H1 (cell line): ENCODE data around the gene OR4D6. TPM values are rescaled to one million over a fixed set of nuclear protein-coding genes. Genes with fewer than 3 reads are reported as not detected.

Source experiments
- CTCF ChIA-PET: fragments of 300-600 bp; sonication (Branson Sonifier 250); formaldehyde crosslinking; loops from one replicate; lab custom pipeline; 2021; ENCODE audit not compliant: partially characterized antibody; lab: Charles Lee
- POLR2A ChIA-PET: fragments of 300-600 bp; sonication (Branson Sonifier 250); formaldehyde crosslinking; loops from one replicate; lab custom pipeline; 2021; ENCODE audit warnings: inconsistent platforms; ENCODE audit not compliant: partially characterized antibody; lab: Charles Lee
- DNase-seq, 2 experiments: peaks; one replicate each; pipeline versions ENCODE4 v3.0.0 to v3.0.0-alpha.2; 2010 to 2022; ENCODE audit warnings: low spot score in 2 of 2, low read depth in 1 of 2, mixed read lengths in 1 of 2
- FAIRE-seq: peaks from 2 replicates; lab custom pipeline; 2011; peaks lifted over from hg19 to GRCh38; lab: Jason Lieb, UNC
- H2AFZ ChIP-seq: 2 replicates; pipeline ENCODE4 v1.8.1; 2012; ENCODE audit warnings: low read length, inconsistent platforms
- H2AK5ac ChIP-seq: 2 replicates; pipeline ENCODE4 v1.6.1; 2013; ENCODE audit warnings: low read depth, low read length
- H2BK120ac ChIP-seq: replicated peaks from 2 replicates; pipeline ENCODE3; 2013; ENCODE audit warnings: low read depth, low read length, inconsistent platforms
- H2BK12ac ChIP-seq: 2 replicates; pipeline ENCODE4 v1.6.1; 2013; ENCODE audit warnings: low read depth, low read length
- H2BK15ac ChIP-seq: 2 replicates; pipeline ENCODE4 v1.6.1; 2013; ENCODE audit warnings: low read length
- H2BK20ac ChIP-seq: 2 replicates; pipeline ENCODE4 v1.6.1; 2013; ENCODE audit warnings: low read length
- H2BK5ac ChIP-seq: 2 replicates; pipeline ENCODE4 v1.6.1; 2013; ENCODE audit warnings: low read depth, low read length
- H3K14ac ChIP-seq: 2 replicates; pipeline ENCODE4 v1.6.1; 2013; ENCODE audit warnings: inconsistent platforms; ENCODE audit not compliant: insufficient read length
- H3K18ac ChIP-seq: 2 replicates; pipeline ENCODE4 v1.6.1; 2013; ENCODE audit warnings: low read length; ENCODE audit errors: extremely low read depth
- H3K23ac ChIP-seq: 2 replicates; pipeline ENCODE4 v1.6.1; 2013; ENCODE audit warnings: inconsistent platforms; ENCODE audit not compliant: insufficient read length
- H3K23me2 ChIP-seq: 2 replicates; pipeline ENCODE4 v1.6.1; 2013; ENCODE audit warnings: low read depth, low read length
- H3K27ac ChIP-seq: 2 replicates; pipeline ENCODE4 v1.6.1; 2011; ENCODE audit warnings: low read depth, low read length, inconsistent platforms
- H3K27me3 ChIP-seq, 4 experiments: replicated peaks in 1 of 4; 1 replicate in 1 of 4; 2 replicates in 3 of 4; pipeline versions ENCODE4 v1.6.1 to v1.8.1; 2011 to 2013; ENCODE audit warnings: low read length in 3 of 4, mild to moderate bottlenecking in 3 of 4, inconsistent platforms in 2 of 4, mixed read lengths in 2 of 4, moderate library complexity in 1 of 4; ENCODE audit not compliant: control insufficient read depth in 3 of 4, insufficient read depth in 3 of 4; ENCODE audit errors: extremely low read depth in 1 of 4
- H3K36me3 ChIP-seq, 4 experiments: 2 replicates each; pipeline versions ENCODE4 v1.6.1 to v1.8.1; 2011 to 2013; ENCODE audit warnings: mild to moderate bottlenecking in 4 of 4, low read length in 3 of 4, moderate library complexity in 2 of 4, control low read depth in 1 of 4, inconsistent platforms in 1 of 4; ENCODE audit not compliant: insufficient read depth in 4 of 4, control insufficient read depth in 2 of 4
- H3K4ac ChIP-seq: replicated peaks from 2 replicates; pipeline ENCODE3; 2013; ENCODE audit warnings: low read length, low read depth, mixed read lengths, inconsistent platforms; ENCODE audit not compliant: insufficient read length
- H3K4me1 ChIP-seq, 4 experiments: replicated peaks in 1 of 4; 1 replicate in 1 of 4; 2 replicates in 3 of 4; pipeline versions ENCODE4 v1.6.1 to v1.8.1; 2011 to 2013; ENCODE audit warnings: low read length in 3 of 4, inconsistent platforms in 2 of 4, mixed read lengths in 1 of 4; ENCODE audit not compliant: insufficient read depth in 4 of 4, control insufficient read depth in 3 of 4
- H3K4me2 ChIP-seq, 2 experiments: 2 replicates each; pipeline versions ENCODE4 v1.6.1 to v1.8.1; 2011 to 2013; ENCODE audit warnings: low read depth in 2 of 2, low read length in 2 of 2, control low read depth in 1 of 2, inconsistent platforms in 1 of 2, mild to moderate bottlenecking in 1 of 2; ENCODE audit not compliant: insufficient read depth in 1 of 2
- H3K4me3 ChIP-seq, 4 experiments: fragments of 200-600, 300-600 bp in 1 of 4; sonication (generic), shearing (Covaris generic), sonication (Bioruptor Twin) in 1 of 4; 2 replicates each; pipeline versions ENCODE4 v1.5.1 to v1.8.1; 2011 to 2016; ENCODE audit warnings: low read length in 4 of 4, low read depth in 3 of 4, control low read depth in 2 of 4, inconsistent platforms in 2 of 4, mild to moderate bottlenecking in 2 of 4, mixed read lengths in 1 of 4, moderate library complexity in 1 of 4; ENCODE audit not compliant: insufficient read depth in 2 of 4; ENCODE audit errors: extremely low read depth in 1 of 4
- H3K56ac ChIP-seq: replicated peaks from 2 replicates; pipeline ENCODE3; 2013; ENCODE audit warnings: low read depth, mild to moderate bottlenecking, mixed read lengths, low read length, inconsistent platforms; ENCODE audit not compliant: insufficient read length
- H3K79me1 ChIP-seq: 2 replicates; pipeline ENCODE4 v1.6.1; 2013; ENCODE audit warnings: low read depth, low read length, control low read depth
- H3K79me2 ChIP-seq, 2 experiments: 2 replicates each; pipeline versions ENCODE4 v1.6.1 to v1.8.1; 2012 to 2013; ENCODE audit warnings: low read length in 2 of 2, mild to moderate bottlenecking in 2 of 2, inconsistent platforms in 1 of 2; ENCODE audit not compliant: insufficient read depth in 2 of 2, control insufficient read depth in 1 of 2
- H3K9ac ChIP-seq, 4 experiments: replicated peaks in 1 of 4; 1 replicate in 1 of 4; 2 replicates in 3 of 4; pipeline versions ENCODE4 v1.6.1 to v1.8.1; 2011 to 2013; ENCODE audit warnings: low read depth in 3 of 4, low read length in 3 of 4, control low read depth in 2 of 4, mild to moderate bottlenecking in 2 of 4, moderate library complexity in 2 of 4, inconsistent platforms in 1 of 4; ENCODE audit errors: extremely low read depth in 1 of 4
- H3K9me3 ChIP-seq, 2 experiments: 2 replicates each; pipeline versions ENCODE4 v1.6.1 to v1.8.1; 2012 to 2013; ENCODE audit warnings: mild to moderate bottlenecking in 2 of 2, moderate library complexity in 2 of 2, control low read depth in 1 of 2, inconsistent platforms in 1 of 2, low read depth in 1 of 2, low read length in 1 of 2, mixed read lengths in 1 of 2; ENCODE audit not compliant: insufficient read depth in 2 of 2
- H4K20me1 ChIP-seq, 2 experiments: replicated peaks in 1 of 2; 2 replicates each; pipeline versions ENCODE3 to v1.8.1; 2011 to 2013; ENCODE audit warnings: inconsistent platforms in 2 of 2, low read length in 2 of 2, mild to moderate bottlenecking in 1 of 2; ENCODE audit not compliant: insufficient read depth in 2 of 2, control insufficient read depth in 1 of 2
- H4K5ac ChIP-seq: 2 replicates; pipeline ENCODE4 v1.6.1; 2013; ENCODE audit warnings: low read length, low read depth, mixed read lengths, inconsistent platforms; ENCODE audit not compliant: insufficient read length
- H4K8ac ChIP-seq: 2 replicates; pipeline ENCODE4 v1.8.0; 2013; ENCODE audit warnings: mild to moderate bottlenecking, moderate library complexity, low read length, inconsistent platforms; ENCODE audit not compliant: insufficient read depth; ENCODE audit errors: extremely low read depth
- H4K91ac ChIP-seq: replicated peaks from 2 replicates; pipeline ENCODE3; 2013; ENCODE audit warnings: low read length, mixed read lengths, inconsistent platforms; ENCODE audit not compliant: insufficient read length
- ASH2L ChIP-seq: fragments of 200-600, 300-600 bp; sonication (generic); IDR thresholded peaks from one replicate; pipeline ENCODE4 v1.7.1; 2017; ENCODE audit warnings: low read length
- BACH1 ChIP-seq: IDR thresholded peaks from 2 replicates; pipeline ENCODE4 v1.6.1; 2012; ENCODE audit warnings: low read length, improper control_type of control experiment
- BCL11A ChIP-seq, 2 experiments: IDR thresholded peaks; one replicate each; pipeline ENCODE4 v1.6.1; 2011; ENCODE audit warnings: low read depth in 2 of 2, low read length in 2 of 2, mild to moderate bottlenecking in 2 of 2
- CBX8 ChIP-seq: fragments of 300-800, 300-1000 bp; sonication (generic); IDR thresholded peaks from 2 replicates; pipeline ENCODE4 v1.7.1; 2016; ENCODE audit warnings: low read depth, low read length, borderline replicate concordance
- CHD1 ChIP-seq: IDR thresholded peaks from 2 replicates; pipeline ENCODE4 v1.6.1; 2012; ENCODE audit warnings: low read depth, low read length, improper control_type of control experiment
- EGR1 ChIP-seq: IDR thresholded peaks from 2 replicates; pipeline ENCODE4 v1.6.1; 2011; ENCODE audit warnings: low read depth, low read length, borderline replicate concordance
- GABPA ChIP-seq: IDR thresholded peaks from 2 replicates; pipeline ENCODE4 v1.6.1; 2011; ENCODE audit warnings: mild to moderate bottlenecking, low read length, moderate library complexity, borderline replicate concordance; ENCODE audit not compliant: insufficient read depth
- JUN ChIP-seq: IDR thresholded peaks from 2 replicates; pipeline ENCODE4 v1.6.1; 2011; ENCODE audit warnings: low read depth, mild to moderate bottlenecking, improper control_type of control experiment, low read length
- KDM1A ChIP-seq: fragments of 200-600, 300-600 bp; sonication (generic); IDR thresholded peaks from 2 replicates; pipeline ENCODE4 v1.7.1; 2016; ENCODE audit warnings: mild to moderate bottlenecking, low read length, borderline replicate concordance
- PHF8 ChIP-seq: fragments of 200-600 bp; sonication (generic); conservative IDR thresholded peaks from 2 replicates; pipeline ENCODE4 v1.7.1; 2012; ENCODE audit warnings: low read depth, mild to moderate bottlenecking, inconsistent platforms, low read length, moderate library complexity
- POU5F1 ChIP-seq: IDR thresholded peaks from 2 replicates; pipeline ENCODE4 v1.6.1; 2011; ENCODE audit warnings: low read depth, mild to moderate bottlenecking, low read length, moderate library complexity
- RXRA ChIP-seq: IDR thresholded peaks from 2 replicates; pipeline ENCODE4 v1.6.1; 2011; ENCODE audit warnings: low read depth, mild to moderate bottlenecking, low read length, moderate library complexity; ENCODE audit not compliant: insufficient read depth
- SIX5 ChIP-seq: IDR thresholded peaks from 2 replicates; pipeline ENCODE4 v1.6.1; 2011; ENCODE audit warnings: mild to moderate bottlenecking, low read depth, low read length
- SP1 ChIP-seq: IDR thresholded peaks from 2 replicates; pipeline ENCODE4 v1.6.1; 2011; ENCODE audit warnings: low read depth, low read length
- TBP ChIP-seq: IDR thresholded peaks from 2 replicates; pipeline ENCODE4 v1.6.1; 2011; ENCODE audit warnings: low read depth, low read length, improper control_type of control experiment
- WGBS, 2 experiments: shearing (Covaris generic) in 1 of 2; methylation state at CpG; one replicate each; pipeline versions ENCODE4 v1.1.6 to v1.1.7; 2013 to 2015; ENCODE audit warnings: low lambda C conversion rate in 2 of 2, mixed read lengths in 2 of 2, inconsistent platforms in 1 of 2, low coverage in 1 of 2, missing lambda C conversion rate in 1 of 2; ENCODE audit not compliant: insufficient replicate concordance in 2 of 2, insufficient coverage in 1 of 2, insufficient read length in 1 of 2; ENCODE audit errors: extremely low coverage in 1 of 2, missing lambda C conversion rate in 1 of 2; 5-methylcytosine and 5-hydroxymethylcytosine counted together
- polyA plus RNA-seq, 7 experiments: library from polyadenylated mRNA; depleted of rRNA in 3 of 7; stranded (reverse) in 5 of 7; unstranded in 2 of 7; fragments of >200 nt in 5 of 7; fragments of 200-250 nt in 2 of 7; gene quantifications; 1 replicate in 5 of 7; 2 replicates in 1 of 7; 4 replicates in 1 of 7; pipeline versions ENCODE4 v1.2.1 to v1.2.3, GENCODE V29; 2011 to 2013; ENCODE audit warnings: missing spikeins in 2 of 7, mixed read lengths in 2 of 7
- total RNA-seq: library from RNA; stranded (reverse); fragmentation: NEBNext Ultra II Directional; extraction: Animal tissue kit (Norgen Biotek cat#: 25700); gene quantifications from 2 replicates; pipeline ENCODE4 v1.2.1, GENCODE V29; 2021

The OR4D6 gene
- total and polyA plus RNA-seq, 2 of the 8 experiments (the other 6 are each of a cell fraction or from before 2014, with no cell fraction given): not detected

GRCh38 chr11:59418156-59418555, 38.6 kb upstream of the OR4D6 start:
- no peak overlapping the region for H3K14ac ChIP-seq
- FAIRE-seq (no peak), DNase-seq (no peak)
- H4K91ac ChIP-seq: no peak overlapping the region
- H3K4me2 ChIP-seq: no peak overlapping the region
- H3K4me1 ChIP-seq: no peaks in the 10 kb centered on the region
- ChIA-PET POLR2A (no interaction called here), CTCF (interaction anchor here (0.6 to 4.1 kb wide), 5 partner anchors 9 to 220 kb away, joined by 3 to 10 read pairs (median 3); no protein-coding TSS in a partner anchor)
- H2BK5ac ChIP-seq: no peak overlapping the region
- 90% methylated on average over 2 of the region's 2 CpGs; no CpG with 5 or more reads in 1 of the 2 experiments for WGBS, 2 experiments
- no peaks in the 10 kb centered on the region for H3K36me3 ChIP-seq
- no peak overlapping the region for H3K9ac ChIP-seq
- H3K4ac ChIP-seq: no peak overlapping the region
- no peaks in the 10 kb centered on the region for H4K20me1 ChIP-seq
- no peak overlapping the region for H3K4me3 ChIP-seq
- no peak overlapping the region for H3K18ac ChIP-seq
- no peaks in the 10 kb centered on the region for H3K79me1 ChIP-seq
- no peak overlapping the region for H2AK5ac ChIP-seq
- no peaks in the 10 kb centered on the region for H3K9me3 ChIP-seq
- no peak overlapping the region for H2AFZ ChIP-seq
- no peak overlapping the region for H3K56ac ChIP-seq
- no peak overlapping the region for H4K5ac ChIP-seq
- no peak overlapping the region for H2BK20ac ChIP-seq
- no peak overlapping the region for H2BK15ac ChIP-seq
- H2BK120ac ChIP-seq: no peak overlapping the region
- no peaks in the 10 kb centered on the region for H3K23me2 ChIP-seq
- no peak overlapping the region for H4K8ac ChIP-seq
- no peak overlapping the region for H2BK12ac ChIP-seq
- H3K23ac ChIP-seq: no peak overlapping the region
- H3K79me2 ChIP-seq: no peaks in the 10 kb centered on the region
- no peak overlapping the region for H3K27ac ChIP-seq
- no peaks in the 10 kb centered on the region for H3K27me3 ChIP-seq
- TF ChIP-seq CBX8: no peak
- TF ChIP-seq TBP: no peak
- TF ChIP-seq POU5F1: no peak
- TF ChIP-seq CHD1: no peak
- TF ChIP-seq SIX5: no peak
- no peak for TF ChIP-seq KDM1A
- TF ChIP-seq JUN: no peak
- TF ChIP-seq EGR1: no peak
- no peak for TF ChIP-seq BCL11A (IDR thresholded peaks at IDR 0.05; ENCODE audit: low read depth in 2 of 2, low read length in 2 of 2)
- TF ChIP-seq BACH1: no peak
- TF ChIP-seq RXRA: no peak
- TF ChIP-seq SP1: no peak
- no peak for TF ChIP-seq GABPA
- no peak for TF ChIP-seq ASH2L
- TF ChIP-seq PHF8: no peak
